GM19239 (cell line): ENCODE results near the gene MIDN.

ENCODE experiments used
- DNase-seq: peaks from one replicate; pipeline ENCODE4 v3.0.0; 2011; ENCODE audit warnings: low spot score; ENCODE audit not compliant: insufficient read length
- FAIRE-seq: peaks from 2 replicates; lab custom pipeline; 2011; peaks lifted over from hg19 to GRCh38; lab: Jason Lieb, UNC

Gene MIDN

DNA sequence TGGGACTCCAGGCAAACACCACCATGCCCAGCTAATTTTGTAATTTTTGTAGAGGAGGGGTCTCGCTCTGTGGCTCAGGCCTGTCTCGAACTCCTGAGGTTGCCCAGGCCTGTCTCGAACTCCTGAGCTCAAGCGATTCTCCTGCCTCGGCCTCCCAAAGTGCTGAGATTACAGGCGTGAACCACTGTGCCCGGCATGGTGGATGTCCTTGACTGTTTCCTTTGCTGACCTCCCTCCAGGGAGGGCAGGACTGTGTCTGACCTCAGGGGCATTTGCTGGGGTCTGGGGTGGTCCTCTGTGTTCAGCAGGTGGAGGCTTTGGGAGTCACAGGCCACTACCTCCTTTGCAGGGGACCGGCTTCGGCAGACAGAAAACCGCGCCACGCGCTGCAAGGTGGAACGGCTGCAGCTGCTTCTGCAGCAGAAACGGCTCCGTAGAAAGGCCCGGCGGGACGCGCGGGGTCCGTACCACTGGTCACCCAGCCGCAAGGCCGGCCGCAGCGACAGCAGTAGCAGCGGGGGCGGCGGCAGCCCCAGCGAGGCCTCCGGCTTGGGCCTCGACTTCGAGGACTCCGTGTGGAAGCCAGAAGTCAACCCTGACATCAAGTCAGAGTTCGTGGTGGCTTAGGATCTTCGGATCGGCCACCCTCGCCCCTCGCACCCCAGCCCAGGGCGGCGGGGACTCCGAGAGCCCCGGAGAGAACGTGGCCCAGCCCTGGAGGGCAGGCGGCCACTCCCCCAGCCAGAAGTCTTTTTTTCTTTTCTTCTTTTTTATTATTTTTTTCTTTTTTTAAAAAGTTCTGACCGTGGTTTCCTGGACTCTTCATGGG lies 8.5 kb downstream of the MIDN start:
- DNase-seq (no peak), FAIRE-seq (no peak)

DNA sequence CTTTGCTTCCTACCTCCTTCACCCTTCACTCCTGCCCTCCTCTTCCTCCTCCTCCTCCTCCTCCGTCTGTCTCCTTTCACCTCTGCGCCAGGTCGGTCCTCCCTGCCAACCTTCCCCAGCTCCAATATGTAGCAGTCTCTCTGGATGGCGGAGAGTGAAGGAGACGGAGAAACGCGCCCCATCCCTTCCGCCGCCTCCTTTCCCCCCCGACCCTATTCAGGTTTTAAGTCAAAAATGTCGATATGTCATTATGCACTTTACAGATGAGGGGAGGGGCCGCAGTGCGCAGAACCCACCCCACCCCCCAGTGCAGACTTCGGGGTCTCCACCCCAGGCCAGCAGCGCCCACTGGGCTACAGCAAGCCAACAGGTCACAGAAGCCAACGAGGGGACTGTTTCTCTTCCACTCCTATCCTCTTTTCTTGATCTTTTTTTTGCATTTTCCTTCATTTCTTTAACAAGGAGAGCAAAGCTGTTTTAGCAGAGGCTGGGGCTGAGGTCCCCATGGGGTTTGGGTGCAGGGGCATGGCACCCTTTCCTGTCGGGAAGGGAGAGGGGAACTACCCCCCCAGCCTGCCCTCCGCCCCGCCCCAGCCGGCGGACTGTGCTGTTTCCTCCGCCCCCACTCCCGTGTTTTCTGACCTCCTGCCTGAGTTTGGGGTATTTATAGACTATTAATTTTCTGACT lies 9.2 kb downstream of the MIDN start:
- DNase-seq (no peak), FAIRE-seq (peak; percentile 48)

DNA sequence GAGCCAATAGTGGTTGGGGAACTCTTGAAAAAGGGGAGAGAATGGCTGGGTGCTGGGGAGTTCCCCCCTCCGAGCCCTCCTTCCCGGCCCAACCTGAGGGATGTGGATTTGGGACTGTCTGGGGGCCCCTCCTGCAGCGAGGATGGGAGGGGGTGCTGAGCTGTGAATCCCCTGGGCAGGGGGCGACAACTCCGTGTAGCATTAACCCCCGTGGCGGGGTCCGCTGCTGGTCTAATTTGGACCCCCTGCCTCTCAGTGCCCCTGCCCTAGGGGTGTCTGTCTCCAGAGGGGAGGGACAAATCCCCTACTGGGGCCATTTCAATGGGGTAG lies 9.7 kb downstream of the MIDN start:
- FAIRE-seq: no peak
- DNase-seq: no peak

DNA sequence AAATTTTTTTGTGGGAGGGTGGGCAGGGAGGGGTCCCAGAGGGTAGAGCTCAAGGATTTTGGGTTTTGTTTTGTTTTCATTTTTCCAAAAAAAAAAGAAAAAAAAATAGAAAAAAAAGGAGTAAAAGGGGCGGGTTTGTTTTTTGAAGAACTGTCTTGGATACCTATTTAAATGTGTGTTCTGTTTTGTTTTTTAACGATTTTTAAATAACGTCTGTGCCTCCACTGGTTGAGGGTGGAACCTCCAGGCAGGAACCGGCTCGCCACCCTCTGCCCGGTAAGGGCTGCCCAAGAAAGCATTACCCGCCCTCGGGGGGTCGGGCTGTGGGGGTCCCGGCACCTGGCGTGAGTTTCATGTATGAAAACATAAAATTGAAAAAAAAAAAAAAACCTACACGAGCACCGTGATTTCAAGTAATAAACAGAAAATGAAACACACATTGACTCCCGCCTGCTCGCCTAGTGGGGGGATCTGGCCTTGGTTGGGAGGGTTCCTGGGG lies 10.4 kb downstream of the MIDN start:
- DNase-seq (no peak), FAIRE-seq (no peak)

DNA sequence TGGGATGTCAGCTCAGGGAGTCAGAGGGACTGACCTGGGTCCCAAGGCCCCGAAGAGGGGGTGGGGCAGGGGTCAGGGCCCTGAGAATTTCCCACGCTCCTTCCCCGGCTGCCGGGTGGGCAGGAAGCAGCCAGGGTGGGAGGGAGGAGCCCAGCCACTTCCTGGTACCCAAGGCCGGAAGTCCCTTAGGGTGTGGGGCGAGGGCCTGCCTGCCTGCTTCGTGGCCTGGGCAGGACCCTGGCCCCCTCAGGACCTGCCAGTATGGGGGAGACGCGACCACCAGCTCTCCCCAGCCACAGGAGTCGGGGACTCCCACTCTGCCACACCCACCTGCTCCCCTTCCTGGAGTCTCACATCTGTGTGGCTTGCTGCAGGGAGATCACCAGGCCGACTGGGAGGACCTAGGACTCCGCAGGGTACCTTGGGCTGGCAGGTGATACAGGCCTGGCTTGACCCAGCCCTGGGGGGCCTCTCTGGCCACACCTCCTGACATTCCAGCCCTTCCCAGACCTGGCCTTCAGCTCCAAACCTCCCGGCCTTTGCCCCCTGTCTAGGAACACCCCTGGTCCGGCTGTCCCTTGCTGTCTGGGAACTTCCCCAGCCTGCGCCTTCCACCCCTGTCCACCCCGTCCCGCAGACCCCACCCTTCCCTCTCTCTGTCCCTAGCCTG lies 11.0 kb downstream of the MIDN start:
- DNase-seq (peak; percentile 84), FAIRE-seq (peak; percentile 91)

DNA sequence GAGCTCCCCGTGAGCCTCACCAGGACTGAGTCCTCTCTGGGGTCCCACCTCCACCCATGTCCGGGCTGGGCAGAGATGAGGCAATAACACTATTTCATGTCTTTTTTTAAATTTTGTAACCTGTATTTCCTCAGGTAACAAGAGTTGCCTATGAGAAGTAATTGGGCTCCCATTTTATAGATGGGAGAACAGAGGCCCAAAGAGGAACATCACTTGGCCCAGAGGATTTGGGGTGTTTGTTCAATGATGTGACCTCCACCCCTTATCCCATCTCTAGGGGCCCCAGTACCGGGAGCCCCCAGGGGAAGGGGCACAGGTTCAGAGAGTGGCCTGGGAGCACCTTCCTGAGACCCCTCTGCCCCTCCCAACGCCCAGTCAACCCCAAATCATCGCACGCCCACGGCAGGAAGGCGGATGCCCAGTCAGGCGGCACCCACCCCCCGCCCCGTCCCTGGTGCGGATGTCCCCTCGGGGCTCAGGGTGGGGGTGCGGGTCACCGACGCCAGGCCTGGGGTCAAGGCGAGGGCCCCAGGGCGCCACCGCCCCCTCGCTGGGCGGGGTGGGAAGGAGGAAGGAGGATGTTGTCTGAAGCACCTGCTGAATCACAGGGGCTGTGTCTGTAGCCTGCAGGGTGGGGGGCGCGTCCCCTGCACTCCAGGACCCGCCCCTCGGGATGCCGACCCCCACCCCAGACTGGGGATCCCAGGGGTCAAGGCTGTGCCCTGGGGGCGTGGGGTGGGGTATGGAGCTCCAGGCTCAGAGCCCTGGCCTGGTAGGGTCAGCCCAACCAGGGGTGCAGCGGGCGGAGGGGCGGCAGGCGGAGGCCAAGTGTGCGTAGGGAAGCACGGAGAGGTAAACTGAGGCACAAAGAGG lies 11.7 kb downstream of the MIDN start:
- FAIRE-seq (peak; percentile 47), DNase-seq (no peak)

DNA sequence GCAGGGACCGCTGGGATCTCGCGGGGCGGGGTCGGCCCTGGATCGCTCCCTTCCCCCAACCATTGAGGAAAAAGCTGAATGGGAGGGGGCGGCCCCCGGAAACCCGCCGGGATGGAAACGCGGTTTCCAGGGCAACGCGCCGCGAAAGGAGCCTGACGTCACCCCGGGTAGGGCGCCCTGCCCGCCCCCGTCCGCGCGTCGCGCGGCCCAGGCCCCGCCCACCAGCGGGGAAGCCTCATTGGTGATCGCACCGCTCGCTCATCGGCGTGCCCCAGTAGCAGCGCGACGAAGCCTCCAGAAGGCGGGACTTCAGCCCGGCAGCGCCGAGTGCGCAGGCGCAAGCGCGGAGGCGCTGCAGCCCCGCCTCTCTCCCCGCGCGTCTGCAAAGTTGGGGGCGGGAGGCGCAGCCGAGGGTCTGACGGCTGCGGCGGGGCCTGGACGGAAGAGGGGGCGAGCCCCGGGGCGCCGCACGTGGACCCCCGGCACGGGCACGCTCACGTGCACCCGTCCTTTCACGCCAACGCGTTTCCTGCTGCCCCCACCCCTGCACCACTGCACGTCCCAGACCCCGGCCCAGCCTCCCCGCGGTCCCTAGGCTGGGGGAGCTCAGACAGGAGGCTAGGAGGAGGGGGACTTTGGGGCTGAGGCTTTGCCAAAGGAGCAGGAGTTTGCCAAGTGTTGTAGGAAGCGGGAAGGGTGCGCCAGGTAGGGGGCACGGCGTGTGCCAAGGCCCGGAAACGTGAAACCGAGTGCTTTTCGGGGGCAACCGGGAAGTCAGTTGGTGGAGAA lies 12.6 kb downstream of the MIDN start:
- DNase-seq: peak; percentile 92
- FAIRE-seq: peak; percentile 90

DNA sequence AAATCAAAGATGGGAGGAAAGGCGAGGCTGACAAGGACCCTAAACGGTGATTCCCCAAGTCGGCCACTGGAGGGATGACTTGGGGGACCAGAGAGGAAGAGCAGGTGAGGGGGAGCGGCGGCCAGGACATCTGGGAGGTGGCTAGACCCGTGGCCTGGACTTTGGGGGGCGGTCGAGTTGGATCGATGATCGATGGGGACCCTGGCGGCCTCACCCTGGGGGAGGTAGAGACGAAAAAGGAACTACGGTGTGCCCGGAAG lies 13.1 kb downstream of the MIDN start:
- no peak for DNase-seq
- no peak for FAIRE-seq

DNA sequence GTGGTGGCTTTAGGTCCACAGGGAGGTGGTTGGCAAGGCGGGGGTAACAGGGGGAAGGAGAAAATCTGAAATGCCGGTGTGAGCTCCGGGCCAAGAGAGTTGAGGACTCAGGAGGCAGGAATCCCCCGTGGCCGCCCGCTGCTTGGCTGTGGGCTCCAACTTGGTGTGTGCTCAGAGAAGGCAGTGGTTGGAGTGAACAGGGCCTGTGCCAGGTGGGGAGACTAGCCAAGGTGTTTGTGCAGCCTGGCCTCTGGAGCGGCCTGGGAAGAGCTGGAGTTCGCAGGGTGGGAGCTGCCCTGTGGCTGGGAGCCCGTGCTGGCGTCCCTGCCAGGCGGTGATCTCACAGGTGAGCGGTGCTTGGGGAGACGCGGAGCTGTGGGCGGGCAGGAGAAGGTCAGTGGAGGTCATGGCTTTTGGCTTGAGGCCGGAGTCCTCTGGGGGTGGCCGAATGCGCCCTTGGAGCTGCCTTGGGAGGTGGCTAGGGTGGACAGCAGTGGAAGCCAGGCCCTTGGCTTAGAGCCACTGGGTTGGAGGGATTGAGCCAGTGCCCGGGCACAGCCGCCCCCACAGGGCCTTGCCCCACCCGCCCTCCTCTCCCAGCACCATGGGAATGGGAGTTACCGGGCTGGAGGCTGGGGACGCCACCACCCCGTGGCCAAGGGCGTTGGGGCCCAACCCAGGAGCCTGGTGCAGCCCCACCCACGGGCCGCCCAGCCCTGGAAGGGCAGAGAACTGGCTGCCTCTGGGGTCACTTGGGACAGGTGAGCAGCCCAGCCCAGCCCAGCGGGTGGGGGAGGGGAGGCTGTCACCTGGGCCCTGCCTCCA lies 13.6 kb downstream of the MIDN start:
- FAIRE-seq (no peak), DNase-seq (no peak)

DNA sequence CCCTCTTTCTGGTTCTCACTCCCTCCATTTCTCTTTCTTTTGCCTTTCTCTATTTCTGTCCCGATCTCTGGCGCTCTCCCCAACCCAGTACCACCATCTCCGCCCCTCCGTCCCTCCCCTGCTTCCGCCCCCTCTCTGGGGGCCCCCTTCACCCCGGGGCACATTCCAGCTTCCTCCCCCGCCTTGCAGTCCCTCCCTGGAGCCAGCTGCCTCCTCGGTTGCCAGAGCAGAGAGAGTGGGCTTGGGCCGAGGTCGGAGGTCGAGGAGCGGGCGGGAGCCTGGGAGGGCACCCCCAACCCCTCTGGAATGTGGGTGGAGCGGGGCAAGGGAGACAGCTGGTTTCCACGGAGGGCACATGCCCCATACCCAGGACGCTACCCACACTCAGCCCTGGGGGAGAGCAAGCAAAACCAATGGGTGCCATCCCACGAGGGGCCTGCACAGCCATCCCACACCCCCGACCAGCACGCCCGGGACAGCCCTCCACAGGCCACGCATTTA lies 14.3 kb downstream of the MIDN start:
- DNase-seq (no peak), FAIRE-seq (no peak)

DNA sequence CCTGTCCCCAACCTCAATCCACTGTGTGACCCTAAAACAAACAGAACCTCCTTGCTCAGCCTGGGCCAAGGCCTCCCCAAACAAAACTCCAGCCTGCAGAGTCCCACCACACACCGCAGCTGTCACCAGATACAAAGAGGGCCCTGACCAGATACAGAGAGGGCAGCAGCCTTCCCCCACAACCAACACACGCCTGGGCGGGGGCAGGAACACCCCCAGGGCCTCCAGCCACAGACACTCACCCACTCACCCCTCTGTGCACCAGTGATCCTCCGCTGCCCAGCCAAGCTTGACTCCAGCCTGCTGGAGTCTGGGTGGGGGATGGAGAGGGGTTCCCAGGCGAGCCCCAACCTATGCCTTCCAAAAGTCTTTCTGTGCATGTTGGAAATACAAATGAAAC lies 14.8 kb downstream of the MIDN start:
- DNase-seq (no peak), FAIRE-seq (peak; percentile 68)

DNA sequence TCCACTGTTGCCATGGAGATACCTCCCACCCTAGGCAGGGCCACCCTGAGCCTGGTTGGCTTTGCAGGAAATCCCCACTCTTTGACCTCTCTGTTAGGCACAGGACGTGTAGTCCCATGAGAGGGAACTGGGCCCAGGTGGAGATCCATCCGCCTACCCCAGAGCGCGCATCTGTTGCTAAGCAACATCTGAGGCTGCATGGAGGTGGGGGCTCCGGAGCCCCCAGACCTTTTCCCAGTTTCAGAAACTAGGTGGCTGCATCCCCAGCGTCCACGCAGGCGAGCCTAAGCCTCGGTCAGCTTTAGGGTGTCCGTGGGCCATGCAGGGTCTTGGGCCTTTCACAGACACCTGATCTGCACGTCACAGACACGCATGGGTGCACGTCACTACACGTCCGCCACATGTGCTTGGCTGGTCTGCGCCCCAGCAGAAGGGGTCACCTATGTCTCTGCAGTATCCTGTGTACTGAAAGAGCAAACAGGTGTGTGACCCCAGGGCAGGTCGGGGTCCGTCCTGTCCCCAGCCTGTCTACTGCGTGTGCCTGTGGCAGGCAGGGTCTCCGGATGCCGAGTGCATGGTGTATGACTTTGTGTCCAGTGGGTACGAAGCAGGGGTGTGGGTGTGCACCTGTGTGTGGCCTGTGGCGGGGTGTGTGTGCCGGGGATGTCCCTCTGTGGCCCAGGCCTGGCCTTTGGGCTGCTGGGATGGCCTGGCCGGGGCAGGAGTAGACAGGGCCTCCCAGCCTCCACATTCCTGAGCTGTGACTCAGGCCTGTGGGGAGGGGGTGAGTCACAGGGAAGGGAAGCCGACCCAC lies 16.6 kb downstream of the MIDN start:
- DNase-seq (no peak), FAIRE-seq (peak; percentile 85)

DNA sequence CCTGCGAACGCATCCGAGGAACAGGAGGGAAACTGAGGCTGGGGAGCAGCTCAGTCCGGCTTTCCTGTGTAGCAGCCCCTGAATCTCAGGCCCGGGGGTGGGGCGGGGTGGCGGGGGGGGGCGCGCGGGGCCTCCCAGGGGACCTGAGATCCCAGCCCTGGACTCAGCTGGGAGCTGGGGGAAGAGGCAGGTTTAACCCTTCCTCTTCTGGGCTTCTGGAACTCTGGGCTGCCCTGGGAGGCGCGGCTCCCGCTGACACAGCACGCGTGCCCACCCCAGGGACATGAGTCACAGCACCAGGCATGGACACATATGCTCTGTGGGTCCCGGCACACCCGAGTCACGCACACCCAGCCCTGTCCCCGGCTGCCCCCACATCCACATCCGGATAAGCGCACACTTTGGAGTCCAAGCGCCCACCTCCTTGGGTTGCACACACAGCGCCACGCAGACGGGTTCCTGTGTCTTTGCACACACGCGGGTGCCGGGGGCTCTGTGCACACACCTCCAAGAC lies 17.3 kb downstream of the MIDN start:
- FAIRE-seq (no peak), DNase-seq (no peak)

DNA sequence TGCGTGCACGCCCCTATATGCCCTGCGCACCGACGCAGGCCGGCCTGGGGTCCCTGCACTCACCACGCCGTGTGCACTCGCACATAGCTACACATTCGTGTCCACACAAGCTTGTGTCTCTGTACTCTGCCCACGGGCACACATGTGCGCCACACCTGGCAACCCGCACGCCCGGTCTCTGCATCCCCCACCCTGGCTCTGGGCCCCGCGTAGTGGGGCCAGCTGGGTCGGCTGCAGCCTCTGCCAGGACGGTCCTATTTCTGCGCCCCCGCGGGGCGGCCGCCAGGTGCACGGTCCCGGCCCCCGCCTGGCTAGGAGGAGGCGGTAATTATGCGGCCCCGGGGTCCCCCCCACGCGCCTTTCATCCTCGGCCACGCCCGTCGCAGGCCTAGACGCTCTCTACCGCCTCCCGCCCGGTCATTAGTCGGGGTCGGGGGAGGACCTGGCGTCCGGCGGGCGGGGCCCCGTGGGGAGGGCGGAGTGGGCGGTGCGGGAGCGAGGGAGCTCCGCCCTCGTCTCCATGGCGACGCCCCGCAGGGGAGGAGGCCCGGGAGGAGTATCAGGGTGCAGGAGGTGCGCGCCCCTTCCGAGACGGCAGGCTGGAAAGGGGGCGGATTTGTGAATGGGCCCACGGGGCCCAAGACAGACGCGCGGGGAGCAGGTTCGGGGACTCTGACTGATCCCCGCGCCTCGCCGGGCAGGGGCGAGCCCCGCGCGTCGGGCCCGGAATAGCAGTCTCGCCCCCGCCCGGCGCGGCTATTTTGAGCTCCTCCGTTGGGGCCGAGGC lies 17.9 kb downstream of the MIDN start:
- DNase-seq: no peak
- FAIRE-seq: peak; percentile 44

DNA sequence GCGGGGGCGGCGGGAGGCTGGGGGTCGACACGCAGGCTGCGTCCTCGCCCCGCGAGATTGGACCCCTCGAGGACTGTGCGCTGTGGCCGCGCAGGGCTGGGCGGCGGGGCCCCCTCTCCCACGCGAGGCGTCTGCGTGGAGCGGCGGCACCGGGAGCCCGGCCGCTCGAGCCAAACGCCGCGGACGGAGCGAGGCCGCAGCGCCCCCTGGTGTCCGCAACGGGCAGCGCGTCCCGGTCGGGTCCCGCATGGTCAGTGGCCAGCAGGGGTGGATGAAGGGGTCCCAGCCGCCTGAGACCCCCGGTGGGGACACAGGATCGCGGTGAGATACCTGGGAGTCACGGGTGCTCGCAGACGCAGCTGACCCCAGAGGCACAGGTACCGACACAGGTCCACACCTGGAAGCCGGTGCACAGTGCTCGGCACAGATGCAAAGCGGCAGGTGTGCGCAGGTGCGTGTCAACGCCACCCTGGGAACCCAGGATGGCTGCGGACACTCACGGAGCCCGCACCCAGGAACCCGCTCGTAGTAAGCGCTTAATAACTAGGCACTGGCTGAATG lies 18.6 kb downstream of the MIDN start:
- FAIRE-seq: no peak
- DNase-seq: no peak

DNA sequence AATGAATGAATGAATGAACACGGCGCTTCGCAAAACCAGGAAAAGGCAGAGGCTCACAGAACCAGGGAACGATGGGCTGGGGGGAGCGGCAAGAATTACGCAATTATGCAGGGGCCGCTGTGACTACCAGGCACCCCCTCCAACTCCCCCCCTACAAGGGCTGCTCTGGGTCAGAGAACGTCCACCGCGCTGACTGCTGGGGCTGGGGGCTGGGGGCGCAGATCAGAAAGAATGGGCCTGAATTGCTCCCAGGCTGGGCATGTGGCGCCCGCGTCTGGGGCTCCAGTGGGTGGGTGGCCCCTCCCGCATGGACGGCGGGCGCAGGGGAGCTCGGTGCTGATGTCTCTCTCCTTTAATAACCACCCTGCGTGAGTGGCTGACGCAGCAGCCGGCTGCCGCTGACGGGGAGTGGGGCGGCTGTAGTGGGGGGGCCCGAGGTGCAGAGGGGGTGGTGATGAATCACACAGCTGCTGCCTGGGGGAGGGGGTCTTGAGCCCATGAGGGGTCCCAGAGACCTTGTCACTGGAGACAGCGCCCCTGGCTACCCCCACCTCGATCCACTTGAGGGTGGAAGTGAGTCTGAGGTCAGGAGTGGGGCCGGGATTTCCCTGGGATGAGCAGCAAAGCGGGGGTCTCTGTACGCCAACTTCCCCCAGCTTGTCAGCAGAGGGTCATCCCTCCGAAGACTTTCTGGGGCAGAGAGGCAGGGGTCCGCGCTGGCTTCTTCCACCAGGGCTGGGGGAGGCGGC lies 19.3 kb downstream of the MIDN start:
- DNase-seq (no peak), FAIRE-seq (no peak)
